Measurements from ENCODE around the gene MUC16.
"Not testable (repeated sequence)": the region's sequence is repeated elsewhere in the genome, so short reads cannot be mapped to it uniquely, and the experiment has no call there.

MUC16 gene
- total RNA-seq = 0.27 to 3.4 (median 1.2) reads per million in 4 experiments

DNA sequence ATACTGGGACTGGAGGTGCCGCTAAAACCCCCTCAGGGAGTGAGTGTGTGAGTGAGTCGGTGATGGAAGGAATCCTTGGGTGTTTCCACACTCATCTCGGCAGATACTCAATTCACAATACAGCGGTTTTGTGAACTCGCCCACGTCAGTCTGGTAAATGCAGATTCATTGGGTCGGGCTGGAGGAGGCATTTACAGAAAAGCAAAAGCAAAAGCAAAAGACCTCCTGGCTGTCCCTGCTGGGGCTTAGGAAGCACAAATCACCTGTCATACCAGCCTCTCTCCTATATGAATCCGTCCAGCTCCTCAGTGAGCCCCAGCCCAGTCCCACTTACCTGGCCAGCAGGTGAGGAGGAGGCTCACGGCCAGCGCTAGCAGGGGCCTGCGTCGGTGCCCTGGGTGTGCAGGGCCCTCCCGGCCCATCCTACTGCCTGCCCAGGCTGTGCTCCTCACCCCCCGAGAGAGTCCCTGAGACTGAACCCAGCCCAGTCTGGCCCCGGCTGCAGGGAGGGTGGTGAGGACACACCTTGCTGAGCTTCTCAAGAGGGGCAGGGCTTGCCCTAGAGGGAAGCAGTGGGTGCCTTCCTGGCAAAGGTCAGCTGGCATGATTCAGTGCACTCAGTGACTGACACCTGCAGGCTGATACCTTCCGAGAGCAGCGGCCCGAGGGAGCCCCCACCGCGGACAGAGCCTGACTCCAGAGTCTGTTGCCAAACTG, at the start of gene MUC16:
TSS of gene MUC16 (minus strand) at position 475 of the 717 bp plus-strand sequence.
- no peak for DNase-seq

DNA sequence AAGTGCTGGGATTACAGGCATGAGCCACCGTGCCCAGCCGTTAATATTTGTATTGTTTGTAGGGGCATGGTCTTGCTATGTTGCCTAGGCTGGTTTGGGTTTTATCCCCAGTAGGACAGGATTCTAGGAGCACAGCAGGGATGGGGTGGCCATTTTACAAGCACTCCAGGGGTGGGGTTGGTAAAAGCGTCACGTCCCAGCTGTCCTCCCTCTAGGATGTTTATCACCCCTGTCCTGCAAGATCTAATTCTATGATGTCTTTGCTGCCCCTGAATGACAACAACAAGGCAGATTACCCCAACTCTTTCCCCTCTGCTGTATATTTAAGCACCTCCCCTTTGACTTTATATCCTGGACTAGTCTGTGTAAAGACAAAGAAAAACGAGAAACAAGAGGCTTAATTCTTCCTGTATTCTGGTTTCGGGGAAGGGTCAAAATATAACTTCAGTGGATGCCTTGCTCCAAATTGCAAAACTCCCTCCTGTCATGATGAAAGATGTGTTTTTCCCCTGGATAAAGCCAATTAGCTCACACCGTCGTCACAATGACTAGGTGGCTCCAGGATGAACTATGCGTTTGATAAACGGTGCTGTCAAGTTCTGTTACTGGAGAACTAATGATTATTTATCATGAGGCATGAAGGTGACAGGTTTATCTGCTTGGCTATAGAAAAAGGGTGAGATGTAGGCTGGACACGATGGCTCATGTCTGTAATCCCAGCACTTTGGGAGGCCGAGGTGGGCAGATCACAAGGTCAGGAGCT, 48.9 kb upstream of the MUC16 start:
- DNase-seq = no peak

DNA sequence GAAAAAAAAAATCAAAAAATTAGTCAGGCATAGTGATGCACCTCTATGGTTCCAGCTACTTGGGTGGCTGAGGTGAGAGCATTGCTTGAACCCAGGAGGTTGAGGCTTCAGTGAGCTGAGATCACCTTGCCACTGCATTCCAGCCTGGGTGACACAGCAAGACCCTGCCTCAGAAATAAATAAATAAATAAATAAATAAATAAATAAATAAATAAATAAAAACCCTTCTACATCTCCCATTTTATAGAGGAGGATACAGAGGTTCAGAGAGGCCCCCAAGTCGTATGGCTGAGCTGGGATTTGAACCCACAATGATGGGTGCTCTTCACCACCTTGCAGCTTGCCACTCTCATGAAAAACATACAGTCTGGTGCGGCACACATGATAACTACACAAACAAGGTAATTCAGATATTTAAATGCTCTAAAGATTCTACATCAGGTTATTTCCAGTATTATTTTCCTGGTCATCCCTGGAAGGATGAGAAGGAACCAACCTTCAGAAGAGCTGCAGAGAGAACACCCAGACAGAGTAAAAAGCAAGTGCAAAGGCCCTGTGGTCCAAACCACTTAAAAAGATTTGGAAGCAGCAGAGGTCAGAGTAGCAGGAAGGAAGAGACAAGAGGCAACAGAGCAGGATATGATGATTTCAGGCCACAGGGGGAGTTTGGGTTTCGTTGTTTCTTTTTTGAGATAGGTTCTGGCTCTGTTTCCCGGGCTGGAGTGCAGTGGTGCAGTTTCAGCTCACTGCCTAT, 47.5 kb upstream of the MUC16 start:
- no peak for DNase-seq

DNA sequence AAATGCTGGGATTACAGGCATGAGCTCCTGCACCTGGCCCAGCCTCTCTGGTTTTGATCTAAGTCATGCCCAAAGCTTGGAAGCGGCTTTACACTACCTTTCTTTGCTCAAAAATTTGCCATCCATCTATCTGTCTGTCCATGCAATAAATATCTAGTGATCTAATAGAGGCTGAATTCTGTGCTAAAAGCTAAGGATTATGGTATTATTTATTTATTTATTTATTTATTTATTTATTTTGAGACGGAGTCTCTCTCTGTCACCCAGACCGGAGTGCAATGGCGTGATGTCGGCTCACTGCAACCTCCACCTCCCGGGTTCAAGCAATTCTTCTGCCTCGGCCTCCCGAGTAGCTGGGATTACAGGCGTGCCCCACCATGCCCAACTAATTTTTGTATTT, 45.9 kb upstream of the MUC16 start:
- DNase-seq = not testable (repeated sequence)

DNA sequence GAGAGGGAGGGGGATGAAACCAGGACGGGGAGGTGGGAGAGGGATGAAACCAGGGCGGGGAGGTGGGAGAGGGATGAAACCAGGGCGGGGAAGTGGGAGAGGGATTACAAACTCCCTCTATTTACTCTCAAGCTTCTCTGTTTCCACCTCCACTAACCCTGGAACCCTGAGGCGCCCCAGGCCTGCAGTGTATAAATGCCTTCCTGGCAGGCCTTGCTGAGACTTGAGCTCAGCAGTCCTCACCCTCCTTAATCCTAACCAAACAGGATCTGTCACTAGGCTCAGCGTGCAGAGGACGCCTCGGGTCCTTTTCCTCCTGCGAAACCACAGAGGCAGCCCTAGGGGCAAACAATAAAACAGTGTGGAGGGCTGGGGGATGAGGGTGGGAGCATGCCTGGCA, 44.6 kb upstream of the MUC16 start:
- no peak for DNase-seq

DNA sequence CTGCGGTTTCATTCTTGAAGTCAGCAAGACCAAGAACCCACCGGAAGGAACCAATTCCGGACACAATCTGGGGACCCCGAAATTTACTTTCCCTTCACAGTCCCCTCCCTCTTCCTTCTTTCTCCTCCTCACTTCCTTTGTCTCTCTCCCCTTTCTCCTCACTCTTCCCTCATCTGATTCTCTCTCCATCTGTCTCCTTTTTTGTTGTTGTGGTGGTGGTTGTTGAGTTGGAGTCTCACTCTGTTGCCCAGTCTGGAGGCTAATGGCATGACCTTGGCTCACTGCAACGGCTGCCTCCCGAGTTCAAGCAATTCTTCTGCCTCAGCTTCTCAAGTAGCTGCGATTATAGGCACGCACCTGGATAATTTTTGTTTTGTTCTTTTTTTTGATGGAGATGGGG, 44.0 kb upstream of the MUC16 start:
- DNase-seq = no peak

DNA sequence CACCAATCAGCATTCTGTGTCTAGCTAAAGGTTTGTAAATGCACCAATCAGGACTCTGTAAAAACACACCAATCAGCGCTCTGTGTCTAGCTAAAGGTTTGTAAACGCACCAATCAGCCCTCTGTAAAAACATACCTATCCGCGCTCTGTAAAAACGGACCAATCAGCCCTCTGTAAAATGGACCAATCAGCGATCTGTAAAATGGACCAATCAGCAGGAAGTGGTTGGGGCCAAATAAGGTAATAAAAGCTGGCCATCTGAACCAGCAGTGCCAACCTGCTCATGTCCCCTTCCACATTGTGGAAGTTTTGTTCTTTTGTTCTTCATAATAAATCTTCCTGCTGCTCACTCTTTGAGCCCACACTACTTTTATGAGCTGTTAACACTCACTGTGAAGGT, 43.5 kb upstream of the MUC16 start:
- not testable (repeated sequence) for DNase-seq

DNA sequence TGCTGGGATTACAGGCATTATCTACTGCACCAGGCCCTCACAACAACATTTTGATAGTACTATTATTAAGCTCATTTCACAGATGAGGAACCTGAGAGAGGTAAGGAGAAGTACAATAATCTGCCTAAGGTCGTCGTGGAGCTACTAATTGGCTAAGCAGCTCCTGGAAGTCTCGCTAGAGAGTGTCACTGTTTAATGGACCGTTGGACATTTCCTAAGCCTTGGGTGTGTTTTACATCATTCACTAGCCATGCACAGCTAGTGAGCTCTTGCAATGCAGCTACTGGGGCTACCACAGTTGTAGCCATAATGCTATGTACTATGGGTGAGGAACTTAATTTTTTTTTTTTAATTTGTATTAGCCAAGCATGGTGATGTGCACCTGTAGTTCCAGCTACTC, 42.7 kb upstream of the MUC16 start:
- DNase-seq = no peak

DNA sequence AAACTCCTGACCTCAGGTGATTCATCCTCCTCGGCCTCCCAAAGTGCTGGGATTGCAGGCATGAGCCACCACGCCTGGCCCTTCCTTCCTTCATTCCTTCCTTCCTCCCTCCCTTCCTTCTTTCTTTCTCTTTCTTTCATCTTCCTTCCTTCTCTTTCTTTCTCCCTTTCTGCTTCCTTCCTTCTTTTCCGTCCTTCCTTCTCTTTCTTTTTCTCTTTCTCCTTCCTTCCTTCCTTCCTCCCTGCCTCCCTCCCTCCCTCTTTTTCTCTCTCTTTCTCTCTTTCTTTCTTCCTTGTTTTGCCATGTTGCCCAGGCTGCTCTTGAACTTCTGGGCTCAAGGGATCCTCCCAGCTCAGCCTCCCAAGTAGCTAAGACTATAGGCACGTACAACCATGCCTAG, 36.5 kb upstream of the MUC16 start:
- no peak for DNase-seq

DNA sequence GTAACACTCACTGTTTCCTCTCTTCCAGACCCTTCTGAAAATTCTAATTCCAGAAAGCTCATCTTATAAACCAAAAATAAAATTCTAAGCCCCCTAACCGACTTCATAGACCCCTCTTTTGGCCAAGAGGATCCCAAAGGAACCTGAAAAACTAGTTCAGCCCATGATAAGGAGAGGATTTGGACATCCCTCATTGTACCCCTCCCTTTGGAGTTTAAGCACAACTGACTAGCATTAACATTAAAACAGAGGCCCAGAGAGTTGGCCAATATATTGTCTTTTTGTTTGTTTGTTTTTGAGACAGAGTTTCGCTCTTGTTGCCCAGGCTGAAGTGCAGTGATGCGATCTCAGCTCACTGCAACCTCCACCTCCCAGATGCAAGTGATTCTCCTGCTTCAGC, 34.2 kb upstream of the MUC16 start:
- DNase-seq = no peak

DNA sequence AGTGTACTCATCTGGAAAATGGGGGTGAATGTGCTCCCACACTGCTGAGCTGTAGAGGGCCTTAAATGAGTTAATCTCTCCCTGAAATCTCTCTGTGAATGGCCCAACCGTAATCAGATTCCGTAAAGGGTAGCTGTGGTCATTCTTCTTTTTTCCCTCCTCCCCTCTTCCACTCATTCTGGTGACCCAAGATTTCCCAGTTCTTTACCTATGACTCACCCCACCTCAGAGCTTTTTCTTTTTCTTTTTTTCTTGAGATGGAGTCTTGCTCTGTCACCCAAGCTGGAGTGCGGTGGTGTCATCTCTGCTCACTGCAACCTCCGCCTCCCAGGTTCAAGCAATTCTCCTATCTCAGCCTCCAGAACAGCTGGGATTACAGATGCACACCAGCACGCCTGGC, 33.3 kb upstream of the MUC16 start:
- no peak for DNase-seq

DNA sequence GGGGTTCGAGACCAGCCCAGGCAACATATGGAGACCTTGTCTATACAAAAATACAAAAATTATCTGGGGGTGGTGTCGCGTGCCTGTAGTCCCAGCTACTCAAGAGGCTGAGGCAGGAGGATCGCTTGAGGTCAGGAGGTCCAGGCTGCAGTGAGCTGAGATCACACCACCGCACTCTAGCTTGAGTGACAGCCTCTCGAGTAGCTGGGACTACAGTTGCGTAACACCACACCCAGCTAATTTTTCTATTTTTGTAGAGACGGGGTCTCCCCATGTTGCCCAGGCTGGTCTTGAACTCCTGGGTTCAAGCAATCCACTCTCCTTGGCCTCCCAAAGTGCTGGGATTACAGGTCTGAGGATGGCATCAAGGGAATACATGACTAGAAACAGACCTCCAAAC, 30.8 kb upstream of the MUC16 start:
- no peak for DNase-seq

DNA sequence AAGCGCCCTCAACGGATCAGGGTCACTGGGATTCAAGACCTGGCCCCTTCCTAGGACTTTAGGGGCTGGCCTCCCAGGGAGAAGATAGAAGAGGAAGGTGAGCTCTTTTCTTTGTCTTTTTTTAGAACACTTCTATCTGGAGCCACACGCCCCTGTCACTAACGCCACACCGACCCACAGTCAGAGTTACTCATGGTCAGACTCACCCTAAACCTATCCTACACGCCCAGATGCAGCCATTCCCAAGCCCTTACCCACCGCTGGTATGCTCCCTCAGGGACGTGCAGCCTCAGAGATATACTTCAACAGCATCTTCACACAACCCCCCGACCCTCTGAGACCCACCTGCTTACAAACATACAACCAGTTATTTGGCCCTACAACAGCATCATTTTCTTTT, 29.9 kb upstream of the MUC16 start:
- DNase-seq = no peak

DNA sequence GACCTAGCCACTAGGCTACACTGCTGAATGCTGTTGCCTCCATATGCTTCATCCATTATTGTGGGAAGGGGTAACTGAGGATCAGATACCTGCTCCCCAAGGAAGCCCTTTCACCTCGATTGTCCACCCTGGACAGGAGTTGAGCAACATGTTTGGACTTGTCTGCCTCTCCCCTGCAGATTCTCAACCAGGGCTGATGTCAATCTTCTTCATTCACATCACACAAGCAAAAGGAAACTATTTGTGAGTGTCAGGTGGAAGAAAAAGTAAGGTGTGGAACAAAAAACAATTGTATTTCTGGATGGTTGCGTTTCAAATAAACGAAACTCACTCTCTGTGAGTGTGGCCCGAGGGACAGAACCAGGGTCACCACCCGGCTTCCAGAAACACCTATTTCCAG, 29.5 kb upstream of the MUC16 start:
- DNase-seq = no peak

DNA sequence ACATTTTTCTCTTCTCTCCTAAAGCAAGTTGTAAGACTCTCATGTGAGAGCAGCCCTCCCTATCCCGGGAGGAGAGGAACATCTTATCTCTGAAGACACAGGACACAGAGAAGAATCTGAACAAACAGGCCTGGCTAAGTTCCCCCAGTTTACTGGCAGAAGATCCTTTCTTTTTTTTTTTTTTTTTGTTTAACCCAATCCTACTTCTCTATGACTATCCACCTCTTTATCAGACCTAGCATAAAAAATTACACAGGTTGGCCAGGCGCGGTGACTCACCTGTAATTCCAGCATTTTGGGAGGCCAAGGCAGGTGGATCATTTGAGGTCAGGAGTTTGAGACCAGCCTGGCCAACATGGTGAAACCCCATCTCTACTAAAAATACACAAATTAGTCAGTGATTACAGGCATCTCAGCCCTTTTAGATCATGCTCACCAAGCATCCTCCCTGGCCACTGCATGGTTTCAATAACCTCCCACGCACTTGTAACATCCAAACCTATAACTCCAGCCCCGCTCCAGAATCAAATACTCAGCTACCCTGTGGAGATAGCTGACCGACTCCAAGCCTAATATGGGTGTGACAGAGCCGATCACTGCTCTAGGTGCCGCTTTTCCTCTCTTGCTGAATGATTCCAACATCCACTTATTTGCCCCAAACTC, 27.3 kb upstream of the MUC16 start:
- no peak for DNase-seq

DNA sequence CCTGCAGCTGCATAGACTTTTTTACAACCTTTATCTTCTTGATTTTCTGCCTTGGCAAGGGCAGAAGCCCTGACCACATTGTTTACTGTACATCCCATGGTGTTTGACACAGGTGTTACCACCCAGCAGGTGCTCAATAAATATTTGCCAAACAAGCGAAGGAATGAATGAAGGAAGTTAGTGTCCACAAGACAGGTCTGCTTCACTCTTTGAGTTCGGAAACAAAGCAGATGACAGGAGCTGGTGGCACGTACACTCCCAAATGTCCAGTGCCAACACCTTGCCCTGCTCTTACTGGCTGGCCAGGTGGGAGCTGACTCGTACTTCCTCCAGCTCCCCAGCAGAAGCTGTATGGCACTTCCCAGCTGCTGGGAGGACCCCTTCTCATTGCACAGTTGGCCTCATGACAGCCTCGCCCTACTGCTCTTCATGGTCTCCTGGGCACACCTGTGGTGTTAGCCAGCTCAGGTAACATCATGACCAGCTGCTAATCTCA, 22.0 kb upstream of the MUC16 start:
- DNase-seq = no peak

DNA sequence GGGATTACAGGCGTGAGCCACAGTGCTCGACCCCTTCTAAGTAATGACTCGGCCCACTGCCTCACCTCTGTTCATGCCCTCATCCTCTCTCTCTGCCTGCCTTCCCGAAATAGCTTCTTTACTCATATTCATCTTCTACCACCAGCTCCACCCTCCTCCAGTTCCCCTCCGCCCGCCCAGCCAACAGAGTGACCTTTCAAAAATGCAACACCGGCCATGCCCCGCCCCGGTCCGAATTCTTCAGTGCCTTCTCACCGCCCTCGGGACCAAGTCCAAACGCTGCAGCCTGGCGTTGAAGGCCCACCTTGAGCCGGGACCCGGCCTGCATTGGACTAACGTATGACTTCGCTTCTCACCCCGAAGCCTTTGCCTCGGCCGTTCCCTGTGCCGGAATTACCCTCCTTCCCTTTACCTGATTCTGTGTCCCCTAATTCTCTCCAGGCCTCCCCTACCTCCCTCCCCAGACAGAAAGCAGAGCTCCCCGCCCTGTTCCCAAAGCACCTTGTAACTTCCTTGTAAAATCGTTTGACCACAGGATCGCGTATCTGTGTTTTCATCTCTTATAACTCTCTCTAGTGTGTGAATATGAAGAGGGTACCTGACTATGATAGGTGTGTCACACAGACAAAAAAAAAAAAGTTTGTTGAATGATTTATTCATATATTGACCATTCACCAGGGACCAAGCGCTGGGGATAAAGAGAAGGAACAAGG, 8.1 kb upstream of the MUC16 start:
- DNase-seq = no peak

DNA sequence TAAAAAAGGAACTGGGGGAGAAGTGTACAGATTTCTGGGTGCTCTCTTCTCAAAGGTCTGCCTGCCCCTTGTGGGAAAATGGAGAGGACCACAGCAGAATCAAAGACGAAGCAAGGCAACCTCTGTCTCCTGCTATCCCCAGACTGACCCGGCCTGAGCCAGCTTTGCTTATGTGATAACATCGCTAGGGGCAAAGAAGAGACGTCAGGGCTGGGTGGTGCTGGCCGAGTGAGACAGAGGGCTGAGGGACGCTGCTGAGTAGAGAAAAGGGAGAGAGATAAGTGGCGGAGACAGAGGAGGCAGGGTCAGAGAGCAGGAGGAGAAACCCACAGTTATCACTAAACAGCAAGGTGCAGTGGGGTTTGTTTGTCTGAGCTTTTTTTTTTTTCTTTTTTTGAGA, 4.6 kb upstream of the MUC16 start:
- no peak for DNase-seq

DNA sequence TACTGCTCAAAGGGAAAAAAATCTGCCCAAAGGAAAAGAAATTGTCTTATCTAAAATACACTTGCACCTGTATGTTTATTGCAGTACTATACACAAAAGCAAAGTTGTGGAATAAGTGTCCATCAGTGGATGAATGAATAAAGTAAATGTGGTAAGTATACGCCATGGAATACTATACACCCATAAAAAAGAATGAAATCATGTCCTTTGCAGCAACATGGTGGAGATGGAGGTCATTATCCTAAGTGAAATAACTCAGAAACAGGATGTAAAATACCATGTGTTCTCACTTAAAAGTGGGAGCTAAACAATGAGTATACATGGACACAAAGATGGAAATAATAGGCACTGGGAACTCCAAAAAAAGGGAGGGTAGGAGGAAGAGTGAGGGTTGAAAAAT, 3.8 kb upstream of the MUC16 start:
- no peak for DNase-seq

DNA sequence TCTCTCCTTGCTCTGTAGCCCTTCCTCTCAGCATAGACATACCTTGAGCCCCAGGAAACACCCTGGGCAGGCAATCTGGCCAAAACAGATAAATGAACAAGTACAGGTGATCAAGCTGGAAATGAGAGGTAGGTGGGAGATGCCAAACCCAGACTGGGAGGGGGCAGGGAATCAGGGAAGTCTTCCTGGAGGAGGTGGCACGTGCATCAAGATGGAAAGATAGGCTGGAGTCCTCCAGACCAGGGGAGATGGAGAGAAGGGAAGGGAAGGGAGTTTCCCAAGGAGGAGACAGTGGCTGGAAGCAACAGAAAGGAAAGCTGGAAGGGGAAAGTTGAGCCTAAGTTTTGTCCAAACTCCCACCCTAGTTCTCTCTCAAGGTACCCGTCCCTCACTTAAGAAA, 1.7 kb upstream of the MUC16 start:
- no peak for DNase-seq

DNA sequence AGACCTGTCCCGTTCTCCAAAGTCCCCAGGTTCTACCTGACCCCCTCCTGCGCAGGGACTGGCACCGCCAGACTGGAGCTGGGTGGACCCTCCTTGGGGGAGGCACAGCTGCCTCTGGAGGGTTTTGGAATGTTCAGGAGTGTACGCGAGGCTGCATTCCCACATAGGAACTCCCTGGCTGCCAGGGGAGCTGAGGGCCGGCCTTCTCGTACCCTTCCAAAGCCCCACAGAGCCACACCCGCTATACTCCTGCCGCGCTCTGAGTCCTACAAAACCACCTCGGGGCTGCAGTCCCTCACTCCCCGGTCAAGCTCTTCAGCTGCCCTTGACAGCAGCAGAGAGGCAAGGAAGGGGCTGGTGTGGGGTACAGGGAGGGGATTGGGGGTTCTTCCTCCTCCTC, 484 bp upstream of the MUC16 start:
- DNase-seq = no peak

DNA sequence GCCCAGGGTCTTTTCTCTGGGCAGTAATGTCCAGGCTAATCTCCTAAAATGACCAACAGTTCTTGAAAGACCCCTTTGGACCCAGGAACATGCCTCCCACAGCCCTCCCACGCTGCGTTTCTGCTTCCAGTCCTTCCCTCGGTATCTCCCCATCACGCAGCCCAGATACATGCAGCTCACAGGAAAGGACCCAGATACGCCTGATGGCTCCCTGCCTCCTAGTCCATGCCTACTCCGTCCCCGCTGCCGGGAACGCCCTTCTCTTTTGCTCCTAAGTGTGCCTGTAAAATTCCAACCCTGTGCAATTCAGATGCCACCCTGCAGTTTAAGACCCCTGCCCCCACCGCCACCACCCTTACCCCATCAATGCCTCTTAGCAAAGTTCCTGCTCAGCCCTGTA, 778 bp downstream of the MUC16 start:
- DNase-seq = no peak
